RWPE2 (cell line): ENCODE results near the gene RPL37.
A peak's percentile ranks its signal among the peaks of the same experiment; 100 is the strongest.

ENCODE experiments used
- ATAC-seq: fragments of 200-7000 bp; cut with Tn5 transposase; 3 replicates; pipeline ENCODE4 v1.9.1; 2021; ENCODE audit warnings: low read depth
- DNase-seq: peaks from one replicate; pipeline ENCODE4 v3.0.0-alpha.2; 2020; ENCODE audit warnings: low spot score
- H3K27ac ChIP-seq: fragments of 450-650 bp; 2 replicates; pipeline ENCODE4 v1.5.1; 2017; ENCODE audit warnings: mild to moderate bottlenecking; ENCODE audit not compliant: poor library complexity, severe bottlenecking
- H3K27me3 ChIP-seq: fragments of 250-450 bp; sonication (Bioruptor Pico); 2 replicates; pipeline ENCODE4 v1.5.1; 2021; ENCODE audit warnings: mild to moderate bottlenecking, moderate library complexity; ENCODE audit not compliant: insufficient read depth, poor library complexity, severe bottlenecking
- H3K36me3 ChIP-seq: fragments of 250-450 bp; sonication (Bioruptor Pico); 2 replicates; pipeline ENCODE4 v1.5.1; 2020; ENCODE audit warnings: low read depth, mild to moderate bottlenecking, moderate library complexity
- H3K4me1 ChIP-seq: fragments of 250-450 bp; sonication (Bioruptor Pico); 2 replicates; pipeline ENCODE4 v1.5.1; 2021; ENCODE audit warnings: mild to moderate bottlenecking, moderate library complexity; ENCODE audit not compliant: insufficient read depth, poor library complexity, severe bottlenecking
- H3K4me3 ChIP-seq: fragments of 250-450 bp; sonication (Bioruptor Pico); 2 replicates; pipeline ENCODE4 v1.5.1; 2021; ENCODE audit warnings: mild to moderate bottlenecking, moderate library complexity; ENCODE audit not compliant: severe bottlenecking
- H3K9me3 ChIP-seq: fragments of 250-450 bp; sonication (Bioruptor Pico); 2 replicates; pipeline ENCODE4 v1.5.1; 2021; ENCODE audit warnings: mild to moderate bottlenecking, moderate library complexity; ENCODE audit not compliant: severe bottlenecking
- CTCF ChIP-seq: fragments of 450-650 bp; IDR thresholded peaks from one replicate; pipeline ENCODE4 v1.5.1; 2017; ENCODE audit warnings: mild to moderate bottlenecking, moderate library complexity; ENCODE audit not compliant: poor library complexity, severe bottlenecking

Gene RPL37

GRCh38 chr5:40781843-40782409, 53.1 kb downstream of the RPL37 start:
- no peak for TF ChIP-seq CTCF
- no peak overlapping the region for H3K4me3 ChIP-seq
- peak; percentile 36; the same call in 1 of the 3 replicates for ATAC-seq
- no peaks in the 10 kb centered on the region for H3K27me3 ChIP-seq
- H3K4me1 ChIP-seq = peaks cover 12% of the 10 kb centered on the region
- H3K9me3 ChIP-seq = no peaks in the 10 kb centered on the region
- H3K36me3 ChIP-seq = peaks cover 29% of the 10 kb centered on the region
- no peak overlapping the region for H3K27ac ChIP-seq
- no peak for DNase-seq

GRCh38 chr5:40780858-40781257, 54.2 kb downstream of the RPL37 start:
- Histone ChIP-seq H3K4me3 (no peak overlapping the region), H3K4me1 (peaks cover 12% of the 10 kb centered on the region), H3K27me3 (no peaks in the 10 kb centered on the region), H3K9me3 (no peaks in the 10 kb centered on the region), H3K36me3 (peaks cover 34% of the 10 kb centered on the region), H3K27ac (no peak overlapping the region)
- ATAC-seq (no peak), DNase-seq (no peak)
- no peak for TF ChIP-seq CTCF

- H3K4me3 ChIP-seq = no peak overlapping the region
- H3K36me3 ChIP-seq = peaks cover 40% of the 10 kb centered on the region
- peaks cover 12% of the 10 kb centered on the region for H3K4me1 ChIP-seq
- no peak overlapping the region for H3K27ac ChIP-seq
- TF ChIP-seq CTCF = no peak
- no peaks in the 10 kb centered on the region for H3K27me3 ChIP-seq
- H3K9me3 ChIP-seq = no peaks in the 10 kb centered on the region
- DNase-seq (no peak), ATAC-seq (peak; percentile 36; the same call in 1 of the 3 replicates)
These were observed 54.8 kb downstream of the RPL37 start for GRCh38 chr5:40780199-40780598.

- TF ChIP-seq CTCF = no peak
- H3K4me1 ChIP-seq = peaks cover 12% of the 10 kb centered on the region
- peaks cover 47% of the 10 kb centered on the region for H3K36me3 ChIP-seq
- DNase-seq (no peak), ATAC-seq (no peak)
- H3K27ac ChIP-seq = no peak overlapping the region
- no peak overlapping the region for H3K4me3 ChIP-seq
- H3K27me3 ChIP-seq = no peaks in the 10 kb centered on the region
- H3K9me3 ChIP-seq = no peaks in the 10 kb centered on the region
These were observed 55.5 kb downstream of the RPL37 start for GRCh38 chr5:40779561-40779960.

GRCh38 chr5:40778133-40778532, 56.9 kb downstream of the RPL37 start:
- H3K27ac ChIP-seq = no peak overlapping the region
- DNase-seq = no peak
- H3K36me3 ChIP-seq = peaks cover 61% of the 10 kb centered on the region
- H3K9me3 ChIP-seq = no peaks in the 10 kb centered on the region
- no peak for ATAC-seq
- no peaks in the 10 kb centered on the region for H3K27me3 ChIP-seq
- no peak for TF ChIP-seq CTCF
- peaks cover 12% of the 10 kb centered on the region for H3K4me1 ChIP-seq
- H3K4me3 ChIP-seq = no peak overlapping the region
